ENCODE results near the gene MAN1C1. TPM values are rescaled to one million over a fixed set of nuclear protein-coding genes. Genes with fewer than 3 reads are reported as not detected.
A peak's percentile ranks its signal among the peaks of the same experiment; 100 is the strongest.

The MAN1C1 gene
- total RNA-seq, 1 experiment from 2014 or later, result 0.67 TPM

DNA sequence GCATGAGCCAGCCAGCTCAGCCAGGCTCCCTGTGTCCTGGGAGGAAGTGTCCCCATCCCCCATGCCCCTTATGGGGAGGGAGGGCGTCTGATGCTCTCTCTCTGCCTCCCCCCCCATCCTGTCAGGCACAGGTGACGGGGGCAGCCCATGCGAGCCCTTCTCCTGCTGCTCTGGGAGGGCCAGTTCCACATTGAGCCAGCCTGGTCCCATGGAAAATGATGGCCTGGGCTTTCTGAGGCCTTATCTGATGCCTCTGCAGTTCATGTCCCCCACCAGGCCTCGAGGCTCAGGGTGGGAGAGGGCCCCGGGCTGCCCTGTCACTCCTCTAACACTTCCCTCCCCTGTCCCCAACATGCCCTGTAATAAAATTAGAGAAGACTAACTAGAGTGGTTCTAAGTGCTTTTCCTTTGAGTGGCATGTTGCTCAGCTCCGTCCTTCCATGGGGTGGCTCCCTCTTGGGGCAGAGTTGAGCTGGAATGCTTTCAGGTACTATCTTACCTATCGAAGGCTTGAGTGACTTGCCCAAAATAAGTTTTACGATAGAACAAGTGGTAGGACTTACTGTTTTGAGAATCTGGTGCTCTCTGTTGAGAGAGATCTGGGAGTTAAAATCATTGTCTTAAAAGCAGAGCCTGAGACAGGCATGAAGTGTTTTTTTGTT lies 201.4 kb downstream of the MAN1C1 start:
- no peak for DNase-seq (ENCODE audit: low spot score)

DNA sequence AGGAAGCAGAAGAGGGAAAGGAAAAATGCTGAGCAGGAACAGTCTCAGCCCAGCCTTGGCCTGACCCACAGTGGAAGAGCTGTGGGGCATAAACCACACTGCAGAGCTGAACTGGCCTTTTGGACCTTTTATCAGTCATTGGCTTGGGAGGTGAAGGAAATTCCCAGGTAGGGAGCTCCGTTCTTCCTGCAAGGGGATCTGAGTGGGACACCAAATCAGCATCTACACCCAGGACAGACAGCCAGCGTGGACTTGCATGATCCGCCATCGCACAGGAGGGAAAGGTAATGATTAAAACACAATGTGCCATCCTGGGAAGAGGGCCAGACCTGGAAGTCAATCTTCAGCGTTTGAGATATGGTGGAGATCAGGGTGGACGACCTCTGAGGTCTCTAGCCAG lies 202.0 kb downstream of the MAN1C1 start:
- no peak for DNase-seq (ENCODE audit: low spot score)

DNA sequence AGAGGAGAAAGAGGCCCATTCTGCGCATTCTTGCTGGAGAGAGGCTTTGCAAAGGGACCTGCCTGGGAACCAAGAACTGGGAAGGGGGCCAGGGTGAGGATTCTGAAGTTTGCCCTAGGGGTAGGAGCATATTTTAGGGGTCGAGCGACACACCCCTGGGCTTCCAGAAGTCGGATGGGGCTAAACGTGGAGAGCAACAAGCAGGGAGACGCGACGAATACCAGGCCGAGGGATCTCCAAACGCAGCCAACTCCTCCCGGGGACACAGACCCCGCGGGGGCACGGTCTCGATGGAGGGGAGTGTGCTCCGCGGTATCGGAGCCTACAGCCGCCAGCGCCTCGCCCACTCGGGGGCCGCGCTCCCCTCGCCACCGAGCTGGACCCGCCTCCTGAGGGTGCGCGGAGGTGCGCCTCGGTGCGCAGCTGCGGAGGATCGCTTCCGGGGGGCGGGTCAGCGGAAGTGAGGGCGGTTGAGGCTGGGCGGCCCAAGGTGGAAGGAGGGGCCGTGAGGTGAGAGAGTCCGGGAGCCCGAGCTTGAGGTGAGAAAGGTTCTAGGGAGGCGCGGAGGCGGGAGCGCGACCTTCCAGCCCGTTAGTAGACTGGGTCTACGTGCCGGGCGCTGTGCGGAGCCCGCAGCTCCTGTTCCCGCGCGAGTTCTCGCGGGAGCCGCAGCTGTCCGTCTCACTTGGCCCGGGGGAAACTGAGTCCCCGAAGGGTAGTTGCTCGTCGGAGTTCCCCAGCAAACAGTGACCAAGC lies 203.1 kb downstream of the MAN1C1 start, which contains the start of gene MTFR1L:
Gene MTFR1L, plus strand, starts transcription at position 464 of the 756 bp plus-strand sequence. CDS start 3,151 bp downstream, outside the sequence.
- peak; percentile 49 for DNase-seq (ENCODE audit: low spot score)

DNA sequence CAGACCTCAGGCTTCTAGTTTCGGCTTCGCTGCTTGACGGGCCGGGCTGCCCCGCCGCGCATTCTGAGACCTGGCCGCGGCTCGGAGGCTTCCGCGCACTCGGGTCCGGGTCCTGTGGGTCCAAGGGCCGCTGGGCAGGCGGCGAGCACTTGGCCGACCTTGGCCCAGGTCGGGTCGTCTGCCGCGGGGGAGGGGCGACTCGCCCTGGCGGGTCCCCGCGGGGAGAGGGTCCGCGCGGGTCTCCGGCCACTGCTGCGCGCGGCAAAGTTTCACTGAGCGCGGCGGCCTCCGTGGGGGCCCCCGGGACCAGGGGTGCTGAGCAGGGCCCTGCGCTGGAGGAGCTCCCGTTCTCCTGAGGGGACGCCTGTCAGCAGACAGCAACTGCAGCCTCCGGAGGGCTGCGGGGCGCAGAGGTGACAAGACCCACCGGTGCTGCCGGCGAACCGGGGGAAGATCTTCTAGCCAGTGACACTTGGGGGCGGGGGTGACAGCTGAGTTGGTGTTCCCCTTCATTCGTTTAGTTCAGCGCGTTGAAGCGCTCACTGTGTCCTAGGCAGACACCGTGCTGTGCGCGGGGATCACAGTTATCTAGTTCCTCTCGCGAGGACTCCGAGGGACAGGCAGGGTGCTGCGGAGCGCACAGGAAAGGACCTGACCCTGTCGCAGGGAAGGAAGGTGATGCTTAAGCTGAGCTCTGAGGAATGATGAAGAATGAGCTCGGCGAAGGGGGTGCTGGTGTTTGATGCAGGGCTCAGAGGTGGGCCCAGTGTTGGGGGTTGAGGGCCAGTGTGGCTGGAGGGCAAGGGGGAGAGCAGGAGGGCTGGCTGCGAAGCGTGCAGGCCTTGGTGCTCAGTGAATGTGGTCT lies 203.9 kb downstream of the MAN1C1 start:
- no peak for DNase-seq (ENCODE audit: low spot score)

DNA sequence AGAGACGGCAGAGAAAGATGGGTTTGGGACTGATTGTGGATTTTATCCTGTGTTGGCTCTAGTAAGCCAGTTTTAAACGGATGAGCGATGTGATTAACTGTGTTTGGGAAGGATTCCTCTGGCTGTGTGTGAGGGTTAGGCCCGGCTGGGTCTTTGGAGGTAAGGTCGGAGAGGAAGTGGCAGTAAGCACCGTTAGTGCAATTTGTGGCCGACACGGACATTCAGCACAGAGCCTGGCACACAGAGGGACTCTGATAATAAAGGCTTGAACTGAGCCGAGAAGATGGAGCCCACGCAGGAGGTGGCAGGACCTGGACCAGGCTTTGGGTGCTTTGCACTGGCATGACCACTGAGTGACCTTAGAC lies 204.5 kb downstream of the MAN1C1 start:
- DNase-seq (ENCODE audit: low spot score), result no peak

DNA sequence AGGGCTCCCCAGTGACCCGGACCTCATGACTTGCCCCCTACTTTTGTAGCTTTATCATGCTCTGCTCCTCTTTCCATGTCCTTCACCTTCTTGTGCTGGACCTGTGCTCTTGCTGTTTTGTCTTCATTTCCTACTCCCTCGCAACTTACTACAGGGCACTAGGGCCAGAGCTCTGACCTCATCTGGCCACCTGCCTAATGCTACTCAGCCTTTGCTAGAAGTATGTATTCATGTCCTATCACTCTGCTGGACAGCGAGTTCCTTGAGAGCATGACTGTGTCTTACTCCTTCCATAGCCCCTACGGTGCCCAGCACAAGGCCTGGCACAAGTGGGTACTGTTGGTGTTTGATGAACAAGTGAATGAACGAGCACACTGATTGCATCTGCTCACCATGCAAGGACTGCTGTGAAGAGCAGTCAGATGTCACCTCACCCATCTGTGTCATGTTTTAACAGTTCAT lies 205.1 kb downstream of the MAN1C1 start:
- no peak for DNase-seq (ENCODE audit: low spot score)

DNA sequence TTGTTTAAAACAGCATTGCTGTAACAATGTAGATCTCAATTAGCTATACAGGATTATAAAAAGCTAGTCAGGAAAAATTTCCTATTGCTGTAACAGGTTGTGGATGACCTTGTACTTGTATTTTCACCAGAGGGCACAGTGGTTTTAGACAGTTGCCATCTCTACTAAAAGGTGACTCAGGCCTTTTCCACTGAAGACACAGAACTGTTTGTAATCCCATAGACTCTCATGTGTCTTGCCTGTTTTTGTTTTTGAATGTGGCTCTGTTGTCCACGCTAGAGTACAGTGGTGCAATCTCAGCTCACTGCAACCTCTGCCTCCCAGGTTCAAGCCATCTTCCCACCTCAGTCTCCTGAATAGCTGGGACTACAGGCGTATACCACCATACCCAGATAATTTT lies 209.0 kb downstream of the MAN1C1 start:
- no peak for DNase-seq (ENCODE audit: low spot score)

DNA sequence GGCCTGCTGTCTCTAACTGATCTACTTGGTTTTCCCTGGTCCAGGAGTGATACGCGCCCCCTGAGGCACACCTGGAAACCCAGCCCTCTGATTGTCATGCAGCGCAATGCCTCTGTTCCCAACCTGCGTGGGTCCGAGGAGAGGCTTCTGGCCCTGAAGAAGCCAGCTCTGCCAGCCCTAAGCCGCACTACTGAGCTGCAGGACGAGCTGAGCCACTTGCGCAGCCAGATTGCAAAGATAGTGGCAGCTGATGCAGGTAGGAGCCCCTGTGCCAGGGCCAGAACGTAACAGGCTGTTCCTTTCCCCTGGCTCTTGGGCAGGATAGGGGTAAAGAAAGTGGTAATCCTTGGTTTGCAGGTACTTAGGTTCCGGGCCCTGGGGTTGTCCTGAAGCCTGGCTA lies 210.0 kb downstream of the MAN1C1 start:
- no peak for DNase-seq (ENCODE audit: low spot score)

DNA sequence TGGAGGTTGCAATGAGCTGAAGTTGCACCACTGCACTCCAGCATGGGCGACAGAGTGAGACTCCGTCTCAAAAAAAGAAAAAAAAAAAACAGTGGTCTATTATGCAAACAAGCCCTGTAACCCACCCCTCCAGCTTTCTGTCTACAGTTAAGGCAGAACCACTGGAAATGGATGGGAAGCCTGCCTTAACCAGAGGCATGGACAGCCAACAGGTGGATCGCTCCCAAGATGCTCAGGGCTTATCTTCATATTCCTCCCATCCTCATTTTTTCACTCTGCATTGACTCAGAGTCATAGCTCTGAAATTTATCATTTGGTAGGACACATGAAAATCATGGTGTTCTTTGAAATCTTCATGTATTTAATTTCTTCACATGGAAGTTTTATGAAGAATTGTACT lies 211.9 kb downstream of the MAN1C1 start:
- DNase-seq (ENCODE audit: low spot score), result no peak

DNA sequence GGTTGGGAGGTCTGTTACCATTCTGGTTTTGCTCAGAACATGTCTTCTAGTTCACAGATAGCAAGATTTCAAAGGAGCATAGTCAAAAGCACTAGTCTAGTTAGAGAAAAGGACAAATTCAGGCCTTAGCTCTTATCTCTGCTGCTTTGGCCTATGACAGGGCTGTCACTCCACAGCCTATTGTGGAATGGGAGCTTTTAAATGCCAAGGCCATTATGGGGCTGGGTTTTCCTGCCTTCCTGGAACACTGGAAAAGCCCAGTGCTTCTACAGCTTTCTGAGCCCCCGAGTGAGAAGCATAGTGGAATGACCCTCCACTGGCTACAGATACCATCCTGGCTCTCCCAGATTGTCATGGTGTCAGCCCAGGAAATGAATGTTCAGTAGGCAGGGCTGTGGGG lies 212.5 kb downstream of the MAN1C1 start:
- DNase-seq (ENCODE audit: low spot score), result no peak

DNA sequence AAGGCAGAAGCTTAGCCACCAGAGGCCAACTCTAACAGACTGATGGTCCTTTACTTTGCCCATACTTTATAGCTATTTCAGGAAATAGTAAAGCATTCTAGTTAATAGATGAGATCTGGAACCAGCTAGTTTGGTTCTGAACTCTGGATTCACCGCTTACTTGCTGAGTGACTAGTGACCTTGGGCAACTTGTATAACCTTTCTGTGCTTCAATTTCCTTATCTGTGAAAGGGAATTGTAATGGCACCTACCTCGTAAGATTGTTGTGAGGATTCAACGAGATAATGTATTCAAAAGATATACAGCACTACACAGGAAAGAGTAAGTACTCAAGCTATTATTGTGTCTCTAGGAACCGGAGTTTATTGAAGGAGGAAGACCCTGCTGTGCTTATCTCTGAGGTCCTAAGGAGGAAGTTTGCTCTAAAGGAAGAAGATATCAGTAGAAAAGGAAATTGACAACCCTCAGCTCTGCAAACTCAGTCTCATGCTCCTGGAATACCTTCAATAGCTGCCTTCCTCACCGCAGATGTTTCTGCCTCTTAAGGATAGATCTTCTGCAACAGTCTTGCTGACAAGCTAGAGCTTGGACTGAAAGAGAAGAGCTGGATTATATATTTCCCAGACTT lies 215.1 kb downstream of the MAN1C1 start:
- DNase-seq (ENCODE audit: low spot score), result no peak

DNA sequence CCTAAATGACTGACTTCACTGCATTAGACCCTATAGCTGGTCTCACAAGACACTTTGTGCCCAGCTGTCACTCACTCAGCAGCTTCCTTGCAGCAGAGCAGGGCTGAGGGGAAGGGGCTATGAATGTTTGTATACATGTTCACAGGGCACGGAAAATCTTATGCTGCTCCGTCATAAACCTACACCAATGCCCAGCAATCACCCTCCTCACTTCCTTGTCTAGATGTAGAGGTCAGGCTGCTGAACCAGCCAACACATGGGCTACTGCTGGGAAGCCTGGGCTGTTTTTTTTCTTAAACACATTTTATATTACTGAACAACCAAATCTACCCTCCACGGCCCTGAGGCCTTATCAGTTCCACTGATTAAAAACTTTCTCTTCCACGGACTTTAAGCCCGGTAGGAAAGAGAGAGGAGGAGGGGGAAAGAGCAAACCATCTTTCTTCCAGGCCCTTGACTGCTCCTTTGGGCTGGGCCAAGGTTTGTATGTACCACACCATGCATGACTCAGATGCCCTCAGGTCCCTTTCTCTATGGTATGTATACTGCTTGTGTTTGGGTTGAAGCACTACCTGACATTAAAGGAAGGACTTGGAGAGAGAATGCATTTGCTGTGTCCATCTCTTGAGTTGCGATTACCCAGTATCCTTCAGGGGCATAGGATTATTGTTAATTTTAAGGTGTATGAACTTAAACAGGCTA lies 215.9 kb downstream of the MAN1C1 start:
- DNase-seq (ENCODE audit: low spot score), result no peak

DNA sequence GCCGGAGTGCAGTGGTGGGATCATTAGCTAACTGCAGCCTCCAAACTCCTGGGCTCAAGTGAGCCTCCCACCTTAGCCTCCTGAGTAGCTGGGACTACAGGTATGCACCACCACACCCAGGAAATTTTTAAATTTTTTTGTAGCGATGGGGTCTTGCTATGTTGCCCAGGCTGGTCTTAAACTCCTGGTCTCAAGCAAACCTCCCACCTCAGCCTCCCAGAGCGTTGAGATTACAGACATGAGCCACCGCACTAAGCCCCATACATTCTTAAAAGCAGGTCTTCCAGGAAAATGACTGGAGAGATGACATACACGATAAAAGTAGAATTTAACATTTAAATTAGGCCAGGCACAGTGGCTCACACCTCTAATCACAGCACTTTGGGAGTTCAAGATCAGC lies 216.6 kb downstream of the MAN1C1 start:
- no peak for DNase-seq (ENCODE audit: low spot score)

Other genes starting within 250 kb of the MAN1C1 start
- 0.38 TPM in 1 of 2 replicates, not detected in the other for gene RHCE, start 196.0 kb upstream of the MAN1C1 start, total RNA-seq (2014; rRNA removed; shearing (Covaris generic))
- gene MACO1, start 185.9 kb upstream of the MAN1C1 start, total RNA-seq (2014; rRNA removed; shearing (Covaris generic)), result 12.4 and 12.6 TPM in 2 replicates
- gene LDLRAP1, start 73.2 kb upstream of the MAN1C1 start, total RNA-seq (2014; rRNA removed; shearing (Covaris generic)), result 8.0 and 12.7 TPM in 2 replicates
- 21.7 and 28.4 TPM in 2 replicates for gene SELENON, start 183.4 kb downstream of the MAN1C1 start, total RNA-seq (2014; rRNA removed; shearing (Covaris generic))
- 20.8 and 26.5 TPM in 2 replicates for gene MTFR1L, start 203.2 kb downstream of the MAN1C1 start, total RNA-seq (2014; rRNA removed; shearing (Covaris generic))
- 4.8 and 4.9 TPM in 2 replicates for gene AUNIP, start 242.7 kb downstream of the MAN1C1 start, total RNA-seq (2014; rRNA removed; shearing (Covaris generic))

All from A172 (cell line).